Subcutaneous abdominal adipose tissue (tissue), 5 donors: ENCODE data around the gene PPP2R5C.
A peak's percentile ranks its signal among the peaks of the same experiment; 100 is the strongest.
"Not testable (repeated sequence)": the region's sequence is repeated elsewhere in the genome, so short reads cannot be mapped to it uniquely, and the experiment has no call there.

Experiments used
- H3K27ac ChIP-seq: one replicate; pipeline ENCODE4 v1.7.0; 2013; ENCODE audit warnings: low read depth, mild to moderate bottlenecking, inconsistent platforms, low read length, moderate library complexity
- H3K27me3 ChIP-seq, 5 donors: one replicate each; pipeline ENCODE4 v1.7.0; 2013; ENCODE audit warnings: low read length in 5 of 5, inconsistent platforms in 1 of 5; ENCODE audit not compliant: control insufficient read depth in 5 of 5, insufficient read depth in 4 of 5
- H3K36me3 ChIP-seq, 5 donors: one replicate each; pipeline ENCODE4 v1.7.0; 2013; ENCODE audit warnings: low read length in 5 of 5; ENCODE audit not compliant: control insufficient read depth in 5 of 5, insufficient read depth in 5 of 5
- H3K4me1 ChIP-seq, 5 donors: one replicate each; pipeline ENCODE4 v1.7.0; 2013; ENCODE audit warnings: low read length in 5 of 5, mild to moderate bottlenecking in 3 of 5, moderate library complexity in 1 of 5; ENCODE audit not compliant: control insufficient read depth in 5 of 5, insufficient read depth in 5 of 5
- H3K4me3 ChIP-seq, 5 donors: one replicate each; pipeline ENCODE4 v1.7.0; 2013; ENCODE audit warnings: low read length in 5 of 5, low read depth in 1 of 5
- H3K9ac ChIP-seq, 5 donors: one replicate each; pipeline ENCODE4 v1.7.0; 2013; ENCODE audit warnings: low read length in 5 of 5, mild to moderate bottlenecking in 4 of 5, moderate library complexity in 3 of 5
- H3K9me3 ChIP-seq, 5 donors: one replicate each; pipeline ENCODE4 v1.7.0; 2013; ENCODE audit warnings: low read length in 5 of 5; ENCODE audit not compliant: control insufficient read depth in 5 of 5
- donor health status: healthy.
- donor health status: healthy.
- donor health status: healthy.
- donor health status: healthy.
- donor health status: healthy.

The PPP2R5C gene

GRCh38 chr14:101761032-101761880, at the start of gene PPP2R5C:
Gene PPP2R5C (plus strand): TSS chr14:101761709. CDS start chr14:101761894, 185 bp downstream.
- Histone ChIP-seq H3K9me3 (no peaks in the 10 kb centered on the region), H3K36me3 (peaks cover 4 to 14% (median 9%) of the 10 kb centered on the region in 5 donors), H3K4me1 (peaks cover 0 to 18% (median 14%) of the 10 kb centered on the region in 5 donors), H3K4me3 (peak within 1 kb of the TSS; percentile 38 to 99 (median 96)), H3K27me3 (no peaks in the 10 kb centered on the region), H3K27ac (peak within 1 kb of the TSS; percentile 83), H3K9ac (peak within 1 kb of the TSS in 4 of 5 donors; percentile 77 to 94 (median 89))

DNA sequence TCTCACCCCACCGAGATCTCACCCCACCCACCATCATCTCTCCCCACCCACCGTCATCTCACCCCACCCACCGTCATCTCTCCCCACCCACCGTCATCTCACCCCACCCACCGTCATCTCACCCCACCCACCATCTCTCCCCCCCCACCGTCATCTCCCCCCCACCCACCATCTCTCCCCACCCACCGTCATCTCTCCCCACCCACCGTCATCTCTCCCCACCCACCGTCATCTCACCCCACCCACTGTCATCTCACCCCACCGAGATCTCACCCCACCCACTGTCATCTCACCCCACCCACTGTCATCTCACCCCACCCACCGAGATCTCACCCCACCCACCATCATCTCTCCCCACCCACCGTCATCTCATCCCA, 49.7 kb upstream of the PPP2R5C start:
- H3K4me3 ChIP-seq, H3K27ac ChIP-seq: not testable (repeated sequence)

DNA sequence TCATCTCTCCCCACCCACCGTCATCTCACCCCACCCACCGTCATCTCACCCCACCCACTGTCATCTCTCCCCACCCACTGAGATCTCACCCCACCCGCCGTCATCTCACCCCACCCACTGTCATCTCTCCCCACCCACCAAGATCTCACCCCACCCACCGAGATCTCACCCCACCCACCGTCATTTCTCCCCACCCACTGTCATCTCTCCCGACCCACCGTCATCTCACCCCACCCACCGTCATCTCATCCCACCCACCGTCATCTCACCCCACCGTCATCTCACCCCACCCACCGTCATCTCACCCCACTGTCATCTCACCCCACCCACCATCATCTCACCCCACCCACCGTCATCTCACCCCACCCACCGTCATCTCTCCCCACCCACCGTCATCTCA, 49.2 kb upstream of the PPP2R5C start:
- H3K36me3 ChIP-seq, H3K4me1 ChIP-seq, H3K9ac ChIP-seq, H3K9me3 ChIP-seq, H3K27ac ChIP-seq, H3K27me3 ChIP-seq, H3K4me3 ChIP-seq: not testable (repeated sequence)

More for the DNA sequence above, 49.7 kb upstream of the PPP2R5C start:
- peaks cover 2 to 10% (median 9%) of the 10 kb centered on the region in 5 donors for H3K4me1 ChIP-seq
- H3K9me3 ChIP-seq, H3K27me3 ChIP-seq, H3K36me3 ChIP-seq, H3K9ac ChIP-seq: not testable (repeated sequence)

- not testable (repeated sequence) for H3K27me3 ChIP-seq, H3K4me1 ChIP-seq, H3K9ac ChIP-seq, H3K4me3 ChIP-seq, H3K27ac ChIP-seq, H3K9me3 ChIP-seq, H3K36me3 ChIP-seq
These were observed 48.4 kb upstream of the PPP2R5C start for GRCh38 chr14:101713091-101713490.

DNA sequence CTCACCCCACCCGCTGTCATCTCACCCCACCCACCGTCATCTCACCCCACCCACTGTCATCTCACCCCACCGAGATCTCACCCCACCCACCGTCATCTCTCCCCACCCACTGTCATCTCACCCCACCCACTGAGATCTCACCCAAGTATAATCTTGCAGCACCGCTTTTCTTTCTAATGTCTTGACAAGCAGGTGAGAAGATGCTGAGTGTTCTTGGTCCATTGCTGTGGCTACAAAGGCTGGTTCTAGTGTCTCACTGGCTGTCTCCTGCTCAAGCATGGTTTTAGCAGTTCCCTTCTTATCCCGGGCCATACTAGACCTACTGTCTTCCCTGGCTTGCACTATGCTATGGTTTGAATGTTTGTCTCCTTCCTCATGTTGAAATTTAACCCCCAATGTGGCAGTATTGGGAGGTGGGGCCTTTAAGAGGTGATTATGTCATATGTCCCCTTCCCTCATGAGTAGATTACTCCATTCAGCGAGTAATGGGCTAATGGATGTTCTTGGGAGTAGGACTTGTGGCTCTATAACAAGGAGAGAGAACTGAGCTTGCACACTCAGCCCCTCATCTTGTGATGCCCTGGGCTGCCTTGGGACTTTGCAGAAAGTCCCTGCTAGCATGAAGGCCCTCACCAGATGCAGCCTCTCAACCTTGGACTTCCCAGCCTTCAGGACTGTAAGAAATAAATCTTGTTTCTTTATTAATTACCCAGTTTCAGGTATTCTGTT, 47.7 kb upstream of the PPP2R5C start:
- Histone ChIP-seq H3K4me3 (no peak overlapping the region), H3K9me3 (peaks cover 0 to 9% (median 3%) of the 10 kb centered on the region in 5 donors), H3K36me3 (no peaks in the 10 kb centered on the region), H3K9ac (no peak overlapping the region), H3K27ac (no peak overlapping the region), H3K4me1 (no peaks in the 10 kb centered on the region), H3K27me3 (peaks cover 0 to 4% (median 2%) of the 10 kb centered on the region in 5 donors)

GRCh38 chr14:101714394-101714793, 47.1 kb upstream of the PPP2R5C start:
- peaks cover 0 to 9% (median 3%) of the 10 kb centered on the region in 5 donors for H3K9me3 ChIP-seq
- H3K27ac ChIP-seq, result no peak overlapping the region
- no peak overlapping the region for H3K9ac ChIP-seq
- H3K27me3 ChIP-seq, result peaks cover 0 to 4% (median 2%) of the 10 kb centered on the region in 5 donors
- no peak overlapping the region for H3K4me3 ChIP-seq
- H3K36me3 ChIP-seq, result no peaks in the 10 kb centered on the region
- peaks cover 0 to 5% (median 0%) of the 10 kb centered on the region in 5 donors for H3K4me1 ChIP-seq

GRCh38 chr14:101715210-101716076, 46.1 kb upstream of the PPP2R5C start:
- Histone ChIP-seq H3K9me3 (peaks cover 0 to 9% (median 3%) of the 10 kb centered on the region in 5 donors), H3K4me3 (no peak overlapping the region), H3K27ac (no peak overlapping the region), H3K36me3 (no peaks in the 10 kb centered on the region), H3K9ac (no peak overlapping the region), H3K27me3 (peaks cover 0 to 1% (median 0%) of the 10 kb centered on the region in 5 donors), H3K4me1 (peaks cover 0 to 13% (median 0%) of the 10 kb centered on the region in 5 donors)

- Histone ChIP-seq H3K4me3 (no peak overlapping the region), H3K4me1 (peaks cover 0 to 16% (median 0%) of the 10 kb centered on the region in 5 donors), H3K9ac (no peak overlapping the region), H3K9me3 (peaks cover 0 to 9% (median 3%) of the 10 kb centered on the region in 5 donors), H3K27ac (no peak overlapping the region), H3K36me3 (no peaks in the 10 kb centered on the region), H3K27me3 (no peaks in the 10 kb centered on the region)
These were observed 45.2 kb upstream of the PPP2R5C start for GRCh38 chr14:101716077-101716950.
